ENCODE measurements around the gene ZFAND4. TPM values are rescaled to one million over a fixed set of nuclear protein-coding genes. Genes with fewer than 3 reads are reported as not detected.
"Not testable (repeated sequence)": the region's sequence is repeated elsewhere in the genome, so short reads cannot be mapped to it uniquely, and the experiment has no call there.

Gene ZFAND4
- polyA plus RNA-seq, 3 donors: 4.4 to 5.9 (median 5.1) TPM

GRCh38 chr10:45578384-45578971 is 94.1 kb downstream of the ZFAND4 start:
- Histone ChIP-seq H3K79me2 (ENCODE audit: insufficient read depth, low read length) (peaks cover 3% of the 10 kb centered on the region), H3K4me1 (ENCODE audit: control insufficient read depth in 1 of 2, insufficient read depth in 2 of 2, low read length in 2 of 2) (peaks cover 11 to 15% of the 10 kb centered on the region in 2 donors), H4K20me1 (ENCODE audit: insufficient read depth, low read length) (peaks cover 4% of the 10 kb centered on the region), H3K27ac (ENCODE audit: low read depth in 1 of 2, low read length in 2 of 2) (no peak overlapping the region), H2AFZ (ENCODE audit: insufficient read depth, low read depth, low read length, poor library complexity, severe bottlenecking) (no peak overlapping the region), H3K27me3 (ENCODE audit: control insufficient read depth in 2 of 2, insufficient read depth in 2 of 2, low read length in 2 of 2) (no peaks in the 10 kb centered on the region), H3K4me2 (replicated peaks; ENCODE audit: extremely low read depth, low read length, poor library complexity, severe bottlenecking) (no peak overlapping the region), H3K36me3 (replicated peaks in 1 of 2; ENCODE audit: control insufficient read depth in 1 of 2, insufficient read depth in 2 of 2, low read length in 2 of 2) (no peaks in the 10 kb centered on the region), H3K9me3 (replicated peaks in 1 of 2; ENCODE audit: control insufficient read depth in 1 of 2, insufficient read depth in 1 of 2, low read length in 2 of 2) (no peaks in the 10 kb centered on the region), H3K4me3 (replicated peaks in 1 of 3; ENCODE audit: low read depth in 2 of 3, low read length in 3 of 3) (no peak overlapping the region), H3K9ac (ENCODE audit: insufficient read depth, low read length, poor library complexity, severe bottlenecking) (no peak overlapping the region)
- H3K4me1 Mint-ChIP-seq: peaks cover 25% of the 10 kb centered on the region
- H3K27ac Mint-ChIP-seq: peak overlapping the region in 1 of 7 donors; percentile 10
- H3K27me3 Mint-ChIP-seq (ENCODE audit: low read depth in 3 of 3): peaks cover 0 to 2% (median 0%) of the 10 kb centered on the region in 3 donors
- no peaks in the 10 kb centered on the region for H3K9me3 Mint-ChIP-seq
- no peaks in the 10 kb centered on the region for H3K36me3 Mint-ChIP-seq
- no peak overlapping the region for H3K4me3 Mint-ChIP-seq
- no CpG with 5 or more reads among the region's 2 CpGs for WGBS (ENCODE audit: insufficient coverage)
- DNase-seq: no peak
- TF ChIP-seq CTCF (IDR thresholded peaks at IDR 0.05): no peak
- intact Hi-C loops (cut with micrococcal nuclease): no loop called here

- peaks cover 21% of the 10 kb centered on the region for H3K4me1 Mint-ChIP-seq
- Histone ChIP-seq H3K4me1 (ENCODE audit: control insufficient read depth in 1 of 2, insufficient read depth in 2 of 2, low read length in 2 of 2) (peaks cover 11 to 13% of the 10 kb centered on the region in 2 donors), H3K27me3 (ENCODE audit: control insufficient read depth in 2 of 2, insufficient read depth in 2 of 2, low read length in 2 of 2) (no peaks in the 10 kb centered on the region), H3K9ac (ENCODE audit: insufficient read depth, low read length, poor library complexity, severe bottlenecking) (no peak overlapping the region), H3K4me3 (replicated peaks in 1 of 3; ENCODE audit: low read depth in 2 of 3, low read length in 3 of 3) (no peak overlapping the region), H3K27ac (ENCODE audit: low read depth in 1 of 2, low read length in 2 of 2) (no peak overlapping the region), H3K4me2 (replicated peaks; ENCODE audit: extremely low read depth, low read length, poor library complexity, severe bottlenecking) (no peak overlapping the region), H2AFZ (ENCODE audit: insufficient read depth, low read depth, low read length, poor library complexity, severe bottlenecking) (no peak overlapping the region), H3K9me3 (replicated peaks in 1 of 2; ENCODE audit: control insufficient read depth in 1 of 2, insufficient read depth in 1 of 2, low read length in 2 of 2) (no peaks in the 10 kb centered on the region), H3K36me3 (replicated peaks in 1 of 2; ENCODE audit: control insufficient read depth in 1 of 2, insufficient read depth in 2 of 2, low read length in 2 of 2) (no peaks in the 10 kb centered on the region), H3K79me2 (ENCODE audit: insufficient read depth, low read length) (peaks cover 3% of the 10 kb centered on the region), H4K20me1 (ENCODE audit: insufficient read depth, low read length) (peaks cover 4% of the 10 kb centered on the region)
- peaks cover 0 to 3% (median 2%) of the 10 kb centered on the region in 3 donors for H3K27me3 Mint-ChIP-seq (ENCODE audit: low read depth in 3 of 3)
- no peaks in the 10 kb centered on the region for H3K36me3 Mint-ChIP-seq
- intact Hi-C loops (cut with micrococcal nuclease): no loop called here
- WGBS (ENCODE audit: insufficient coverage): 90% methylated on average over 2 of the region's 3 CpGs
- H3K4me3 Mint-ChIP-seq: no peak overlapping the region
- TF ChIP-seq CTCF (IDR thresholded peaks at IDR 0.05): no peak
- DNase-seq: no peak
- peaks cover 0 to 11% (median 4%) of the 10 kb centered on the region in 7 donors for H3K9me3 Mint-ChIP-seq
- H3K27ac Mint-ChIP-seq: no peak overlapping the region
Observed at GRCh38 chr10:45575966-45576597, 96.5 kb downstream of the ZFAND4 start.

- H3K4me2 ChIP-seq (replicated peaks; ENCODE audit: extremely low read depth, low read length, poor library complexity, severe bottlenecking); DNase-seq; H3K4me3 Mint-ChIP-seq; H3K4me1 ChIP-seq (ENCODE audit: control insufficient read depth in 1 of 2, insufficient read depth in 2 of 2, low read length in 2 of 2); H3K79me2 ChIP-seq (ENCODE audit: insufficient read depth, low read length); H3K36me3 ChIP-seq (replicated peaks in 1 of 2; ENCODE audit: control insufficient read depth in 1 of 2, insufficient read depth in 2 of 2, low read length in 2 of 2); H3K27ac Mint-ChIP-seq; H3K27me3 Mint-ChIP-seq (ENCODE audit: low read depth in 3 of 3); H3K9me3 ChIP-seq (replicated peaks in 1 of 2; ENCODE audit: control insufficient read depth in 1 of 2, insufficient read depth in 1 of 2, low read length in 2 of 2); H4K20me1 ChIP-seq (ENCODE audit: insufficient read depth, low read length); intact Hi-C loops (cut with micrococcal nuclease); H3K4me3 ChIP-seq (replicated peaks in 1 of 3; ENCODE audit: low read depth in 2 of 3, low read length in 3 of 3); H3K9ac ChIP-seq (ENCODE audit: insufficient read depth, low read length, poor library complexity, severe bottlenecking); H3K36me3 Mint-ChIP-seq; H3K27me3 ChIP-seq (ENCODE audit: control insufficient read depth in 2 of 2, insufficient read depth in 2 of 2, low read length in 2 of 2); H2AFZ ChIP-seq (ENCODE audit: insufficient read depth, low read depth, low read length, poor library complexity, severe bottlenecking); H3K27ac ChIP-seq (ENCODE audit: low read depth in 1 of 2, low read length in 2 of 2): not testable (repeated sequence)
- Mint-ChIP-seq H3K4me1 (peaks cover 13% of the 10 kb centered on the region), H3K9me3 (peaks cover 0 to 11% (median 4%) of the 10 kb centered on the region in 7 donors)
- WGBS (ENCODE audit: insufficient coverage): 82% methylated on average over 6 of the region's 11 CpGs
Observed at GRCh38 chr10:45575032-45575761, 97.4 kb downstream of the ZFAND4 start.
